ENCODE data around the gene ARL13B.

Gene ARL13B

DNA sequence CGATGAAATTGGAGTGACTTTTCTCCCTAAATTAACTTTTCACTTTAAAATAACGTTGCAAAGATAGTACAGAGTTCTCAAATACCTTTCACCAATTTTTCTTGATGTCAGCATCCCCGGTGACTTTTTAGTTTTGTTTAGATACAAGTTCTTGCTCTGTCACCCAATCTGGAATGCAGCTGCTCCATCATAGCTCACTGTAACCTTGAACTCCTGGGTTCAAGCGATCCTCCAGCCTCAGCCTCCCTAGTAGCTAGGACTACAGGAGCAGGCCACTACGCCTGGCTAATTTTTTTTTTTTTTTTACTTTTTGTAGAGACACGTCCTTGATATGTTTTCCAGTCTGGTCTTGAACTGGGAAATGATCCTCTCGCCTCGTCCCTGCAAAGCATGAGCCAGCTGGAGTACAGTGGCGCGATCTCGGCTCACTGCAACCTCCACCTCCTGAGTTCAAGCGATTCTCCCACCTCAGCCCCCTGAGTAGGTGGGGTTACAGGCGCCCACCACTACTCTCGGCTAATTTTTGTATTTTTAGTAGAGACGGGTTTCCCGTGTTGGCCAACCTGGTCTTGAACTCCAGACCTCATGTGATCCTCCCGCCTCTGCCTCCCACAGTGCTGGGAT lies 83.7 kb downstream of the ARL13B start:
- TF ChIP-seq, protein P1, sequence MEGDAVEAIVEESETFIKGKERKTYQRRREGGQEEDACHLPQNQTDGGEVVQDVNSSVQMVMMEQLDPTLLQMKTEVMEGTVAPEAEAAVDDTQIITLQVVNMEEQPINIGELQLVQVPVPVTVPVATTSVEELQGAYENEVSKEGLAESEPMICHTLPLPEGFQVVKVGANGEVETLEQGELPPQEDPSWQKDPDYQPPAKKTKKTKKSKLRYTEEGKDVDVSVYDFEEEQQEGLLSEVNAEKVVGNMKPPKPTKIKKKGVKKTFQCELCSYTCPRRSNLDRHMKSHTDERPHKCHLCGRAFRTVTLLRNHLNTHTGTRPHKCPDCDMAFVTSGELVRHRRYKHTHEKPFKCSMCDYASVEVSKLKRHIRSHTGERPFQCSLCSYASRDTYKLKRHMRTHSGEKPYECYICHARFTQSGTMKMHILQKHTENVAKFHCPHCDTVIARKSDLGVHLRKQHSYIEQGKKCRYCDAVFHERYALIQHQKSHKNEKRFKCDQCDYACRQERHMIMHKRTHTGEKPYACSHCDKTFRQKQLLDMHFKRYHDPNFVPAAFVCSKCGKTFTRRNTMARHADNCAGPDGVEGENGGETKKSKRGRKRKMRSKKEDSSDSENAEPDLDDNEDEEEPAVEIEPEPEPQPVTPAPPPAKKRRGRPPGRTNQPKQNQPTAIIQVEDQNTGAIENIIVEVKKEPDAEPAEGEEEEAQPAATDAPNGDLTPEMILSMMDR (IDR thresholded peaks at IDR 0.05; ENCODE audit: low read depth, low read length), result no peak
- no peak for DNase-seq (ENCODE audit: extremely low read depth, low read depth)

DNA sequence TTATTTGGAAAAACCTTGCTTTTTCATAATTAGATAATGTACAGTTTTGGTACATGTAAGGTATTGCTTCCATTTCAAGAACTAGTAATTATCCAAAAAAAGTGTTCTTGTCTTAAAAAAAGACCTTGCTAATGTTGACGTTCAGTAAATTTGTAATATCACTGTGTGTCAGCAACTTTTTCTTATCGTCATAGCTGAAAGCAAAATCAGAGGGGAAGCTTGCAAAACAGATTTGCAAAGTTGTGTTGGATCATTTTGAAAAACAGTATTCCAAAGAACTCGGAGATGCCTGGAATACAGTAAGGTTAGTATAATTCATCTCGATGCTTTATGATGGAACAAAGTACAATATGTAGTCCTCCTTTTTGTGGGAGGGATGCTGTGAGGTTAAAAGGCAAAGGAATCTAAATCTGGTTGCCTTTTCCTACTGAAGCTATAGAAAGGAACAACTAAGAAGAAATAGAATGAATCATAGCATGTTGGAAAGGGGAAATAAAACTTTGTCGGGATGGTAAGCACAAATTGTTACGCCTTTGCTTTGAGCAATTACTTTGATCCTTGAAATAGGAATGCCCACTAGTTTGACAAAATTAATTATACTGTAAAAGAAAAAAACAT lies 84.4 kb downstream of the ARL13B start:
- DNase-seq (ENCODE audit: extremely low read depth, low read depth), result no peak
- TF ChIP-seq, protein P1 (IDR thresholded peaks at IDR 0.05; ENCODE audit: low read depth, low read length), result no peak

DNA sequence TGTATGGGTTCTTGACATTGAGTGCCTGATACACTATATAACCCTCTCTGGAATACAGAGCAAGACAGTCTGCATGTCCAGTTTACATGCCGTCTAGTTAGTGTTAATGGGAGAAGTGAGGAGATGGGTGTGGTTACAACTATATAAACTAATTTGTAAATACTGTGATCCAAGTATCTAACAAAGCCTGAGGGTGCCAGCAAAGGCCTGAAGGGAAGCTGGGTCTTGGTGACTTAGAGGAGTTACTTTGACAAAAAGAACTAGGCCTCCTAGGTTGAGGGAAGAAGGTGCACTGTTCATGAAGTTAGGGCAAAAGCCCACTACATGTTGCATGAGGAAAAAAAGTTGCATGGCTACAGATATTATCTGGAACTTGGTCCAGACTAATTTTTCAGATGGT lies 85.2 kb downstream of the ARL13B start:
- DNase-seq (ENCODE audit: extremely low read depth, low read depth), result no peak
- TF ChIP-seq, protein P1 (IDR thresholded peaks at IDR 0.05; ENCODE audit: low read depth, low read length), result no peak

DNA sequence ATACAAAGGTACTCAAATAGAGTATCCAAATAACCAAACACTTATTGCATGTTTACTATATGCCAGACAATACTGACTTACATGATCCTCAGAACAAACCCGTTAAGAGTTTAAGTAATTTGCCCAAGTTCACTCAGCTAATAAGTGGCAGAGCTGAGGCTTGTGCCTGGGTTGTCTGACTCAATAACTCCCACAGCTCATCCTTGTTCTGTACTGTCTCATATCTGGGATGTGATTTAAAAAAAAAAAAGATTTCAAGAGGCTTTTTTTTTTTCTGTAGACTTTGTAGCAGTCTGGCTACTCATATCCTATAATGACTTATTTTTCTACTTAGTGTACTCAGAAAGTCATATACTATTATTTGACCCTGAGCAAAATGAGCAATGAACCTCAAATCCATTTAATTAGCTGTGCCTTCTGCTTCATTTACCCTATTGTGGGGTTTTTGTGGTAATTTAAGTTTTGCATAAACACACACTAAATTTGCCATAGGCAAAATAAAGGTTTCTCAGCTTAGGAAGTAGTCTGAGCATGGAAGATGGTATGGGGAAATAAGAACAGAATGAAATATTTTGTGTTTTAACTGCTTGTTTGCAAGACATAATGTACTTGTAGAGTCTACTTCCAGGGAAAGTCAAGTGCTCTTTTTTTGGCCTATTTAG lies 86.0 kb downstream of the ARL13B start:
- TF ChIP-seq, protein P1 (IDR thresholded peaks at IDR 0.05; ENCODE audit: low read depth, low read length), result no peak
- no peak for DNase-seq (ENCODE audit: extremely low read depth, low read depth)

DNA sequence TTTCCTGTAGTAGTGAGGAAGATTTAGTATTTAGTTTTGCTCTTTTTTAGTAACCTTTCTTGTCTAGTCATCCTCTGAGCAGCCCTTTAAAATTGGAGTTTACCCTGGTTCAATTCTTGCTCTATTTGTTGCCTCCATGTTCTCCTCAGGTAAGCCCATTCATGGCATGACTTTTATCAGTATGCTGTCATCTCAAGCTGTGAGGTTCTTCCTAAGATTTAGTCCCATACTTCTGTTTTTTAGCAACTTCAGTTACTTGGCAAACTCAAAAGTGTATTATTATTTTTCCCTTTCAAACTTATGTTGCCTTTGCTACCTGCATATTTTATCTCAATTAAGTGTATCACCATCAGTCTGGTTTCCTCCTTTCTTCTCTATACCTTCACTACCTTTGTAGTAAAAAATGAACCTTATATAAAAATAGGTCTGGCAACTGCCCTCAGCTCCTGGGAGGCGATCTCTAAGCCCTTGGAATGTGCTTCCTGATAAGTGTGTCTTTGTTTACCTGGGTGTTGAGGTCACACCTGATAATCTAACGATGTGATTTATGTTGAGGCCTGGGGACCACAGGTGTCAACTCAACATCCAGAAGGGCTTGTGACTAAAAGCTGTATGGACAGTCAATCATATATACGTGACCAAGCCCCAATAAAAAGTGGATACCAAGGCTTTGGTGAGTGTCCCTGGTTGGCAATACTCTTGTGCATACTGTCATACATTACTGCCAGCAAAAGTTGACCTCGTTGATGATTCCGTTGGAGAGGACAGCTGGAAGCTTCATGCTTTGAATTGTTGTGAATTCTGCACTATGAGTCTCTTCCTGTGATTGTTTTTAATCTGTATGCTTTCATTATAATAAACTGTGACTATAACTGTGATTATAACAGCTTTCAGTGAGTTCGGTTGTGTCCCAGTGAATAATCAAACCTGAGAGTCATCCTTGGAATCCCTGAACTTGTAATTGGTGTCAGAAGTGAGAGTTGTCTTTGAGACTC lies 86.8 kb downstream of the ARL13B start:
- TF ChIP-seq, protein P1 (IDR thresholded peaks at IDR 0.05; ENCODE audit: low read depth, low read length), result no peak
- no peak for DNase-seq (ENCODE audit: extremely low read depth, low read depth)

DNA sequence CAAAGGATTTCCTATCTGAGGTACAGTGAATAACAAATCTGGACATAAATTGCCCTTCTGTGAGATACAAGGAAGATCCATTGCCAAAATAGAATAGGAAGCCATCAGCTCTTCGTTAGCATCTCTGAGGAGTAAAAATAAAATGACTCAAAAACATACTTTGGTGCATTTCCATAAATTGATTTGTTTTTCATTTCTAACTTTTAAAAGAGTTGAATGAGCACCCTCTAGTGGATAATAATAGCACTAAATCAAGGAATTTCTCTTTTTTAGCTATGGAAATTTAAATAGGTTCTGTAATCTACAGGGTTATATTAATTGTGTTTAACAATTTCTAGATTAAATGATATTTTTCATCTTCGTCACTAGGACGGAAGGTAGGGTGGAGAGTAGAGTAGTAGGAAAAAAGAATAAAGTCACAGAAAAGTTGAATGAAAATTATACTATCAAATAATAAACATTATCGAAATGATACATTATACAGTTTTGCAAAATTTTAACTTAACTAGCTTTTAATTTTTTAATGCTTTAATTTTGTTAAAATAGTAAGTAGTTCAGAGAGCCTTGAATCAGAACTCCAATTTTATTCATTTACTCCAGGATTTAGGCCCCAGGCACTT lies 89.3 kb downstream of the ARL13B start:
- TF ChIP-seq, protein P1 (IDR thresholded peaks at IDR 0.05; ENCODE audit: low read depth, low read length), result peak; percentile 45
- DNase-seq (ENCODE audit: extremely low read depth, low read depth), result no peak

Data from AG09319 (cell line).